Measurements from ENCODE around the gene ADAMTS3.

GRCh38 chr4:72531768-72532290 lies 37.2 kb downstream of the ADAMTS3 start:
- TF ChIP-seq ZNF76 (tag by site-specific recombination; IDR thresholded peaks at IDR 0.05; ENCODE audit: borderline replicate concordance, low read depth) (no peak), ZNF830 (tag by site-specific recombination; IDR thresholded peaks at IDR 0.05; ENCODE audit: low read depth) (no peak), ZNF426 (tag by site-specific recombination; IDR thresholded peaks at IDR 0.05) (no peak), ZNF2 (tag by site-specific recombination; IDR thresholded peaks at IDR 0.05) (no peak), INSM2 (tag by site-specific recombination; IDR thresholded peaks at IDR 0.05) (no peak), ZBTB7A (tag by site-specific recombination; IDR thresholded peaks at IDR 0.05; ENCODE audit: low read depth) (no peak), ZNF184 (tag by site-specific recombination; IDR thresholded peaks at IDR 0.05) (no peak), CTCF (tag by site-specific recombination; IDR thresholded peaks at IDR 0.05) (no peak), ZNF18 (tag by site-specific recombination; IDR thresholded peaks at IDR 0.05) (no peak), PRDM6 (tag by site-specific recombination; IDR thresholded peaks at IDR 0.05) (no peak), ZNF174 (tag by site-specific recombination; IDR thresholded peaks at IDR 0.05) (no peak), ZBTB20 (tag by site-specific recombination; IDR thresholded peaks at IDR 0.05) (no peak)
- TF ChIP-seq, protein P1, sequence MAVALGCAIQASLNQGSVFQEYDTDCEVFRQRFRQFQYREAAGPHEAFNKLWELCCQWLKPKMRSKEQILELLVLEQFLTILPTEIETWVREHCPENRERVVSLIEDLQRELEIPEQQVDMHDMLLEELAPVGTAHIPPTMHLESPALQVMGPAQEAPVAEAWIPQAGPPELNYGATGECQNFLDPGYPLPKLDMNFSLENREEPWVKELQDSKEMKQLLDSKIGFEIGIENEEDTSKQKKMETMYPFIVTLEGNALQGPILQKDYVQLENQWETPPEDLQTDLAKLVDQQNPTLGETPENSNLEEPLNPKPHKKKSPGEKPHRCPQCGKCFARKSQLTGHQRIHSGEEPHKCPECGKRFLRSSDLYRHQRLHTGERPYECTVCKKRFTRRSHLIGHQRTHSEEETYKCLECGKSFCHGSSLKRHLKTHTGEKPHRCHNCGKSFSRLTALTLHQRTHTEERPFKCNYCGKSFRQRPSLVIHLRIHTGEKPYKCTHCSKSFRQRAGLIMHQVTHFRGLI (tag by site-specific recombination; IDR thresholded peaks at IDR 0.05), result no peak
- TF ChIP-seq, protein P2, sequence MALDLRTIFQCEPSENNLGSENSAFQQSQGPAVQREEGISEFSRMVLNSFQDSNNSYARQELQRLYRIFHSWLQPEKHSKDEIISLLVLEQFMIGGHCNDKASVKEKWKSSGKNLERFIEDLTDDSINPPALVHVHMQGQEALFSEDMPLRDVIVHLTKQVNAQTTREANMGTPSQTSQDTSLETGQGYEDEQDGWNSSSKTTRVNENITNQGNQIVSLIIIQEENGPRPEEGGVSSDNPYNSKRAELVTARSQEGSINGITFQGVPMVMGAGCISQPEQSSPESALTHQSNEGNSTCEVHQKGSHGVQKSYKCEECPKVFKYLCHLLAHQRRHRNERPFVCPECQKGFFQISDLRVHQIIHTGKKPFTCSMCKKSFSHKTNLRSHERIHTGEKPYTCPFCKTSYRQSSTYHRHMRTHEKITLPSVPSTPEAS (tag by site-specific recombination; IDR thresholded peaks at IDR 0.05), result no peak

All from HEK293 (cell line).